GM23248 (cell line): ENCODE data around the gene NUDT4. TPM values are rescaled to one million over a fixed set of nuclear protein-coding genes. Genes with fewer than 3 reads are reported as not detected.

Experiments used
- DNase-seq: peaks from one replicate; pipeline ENCODE4 v3.0.0-alpha.2; 2015
- H2AFZ ChIP-seq: fragments of 200-600 bp; sonication (generic); 2 replicates; pipeline ENCODE4 v1.6.1; 2016; ENCODE audit warnings: antibody characterized with exemption
- H3F3A ChIP-seq: fragments of 200-600 bp; sonication (generic); 2 replicates; pipeline ENCODE4 v1.6.1; 2016; ENCODE audit warnings: mild to moderate bottlenecking, antibody characterized with exemption, mixed run types; ENCODE audit not compliant: insufficient read depth
- H3K27ac ChIP-seq: fragments of 200-600 bp; sonication (generic); 2 replicates; pipeline ENCODE4 v1.5.1; 2016; ENCODE audit warnings: mild to moderate bottlenecking
- H3K27me3 ChIP-seq: fragments of 200-600 bp; sonication (generic); replicated peaks from 2 replicates; pipeline ENCODE4 v1.6.1; 2016; ENCODE audit warnings: mild to moderate bottlenecking; ENCODE audit not compliant: insufficient read depth
- H3K36me3 ChIP-seq: fragments of 200-600 bp; sonication (generic); 2 replicates; pipeline ENCODE4 v1.6.1; 2016; ENCODE audit warnings: low read depth, mild to moderate bottlenecking
- H3K4me1 ChIP-seq: fragments of 200-600 bp; sonication (generic); 2 replicates; pipeline ENCODE4 v1.6.1; 2016; ENCODE audit warnings: mild to moderate bottlenecking; ENCODE audit not compliant: insufficient read depth
- H3K4me2 ChIP-seq: fragments of 200-600 bp; sonication (generic); one replicate; pipeline ENCODE4 v1.6.1; 2016; ENCODE audit warnings: mild to moderate bottlenecking; ENCODE audit not compliant: unreplicated experiment
- H3K4me3 ChIP-seq: fragments of 200-600 bp; sonication (generic); 2 replicates; pipeline ENCODE4 v1.5.1; 2016; ENCODE audit warnings: mild to moderate bottlenecking
- H3K79me2 ChIP-seq: fragments of 200-600 bp; sonication (generic); 2 replicates; pipeline ENCODE4 v1.6.1; 2016; ENCODE audit warnings: mild to moderate bottlenecking; ENCODE audit not compliant: insufficient read depth
- H3K9ac ChIP-seq: fragments of 200-600 bp; sonication (generic); 2 replicates; pipeline ENCODE4 v1.6.1; 2016; ENCODE audit warnings: mild to moderate bottlenecking
- H3K9me2 ChIP-seq: fragments of 200-600 bp; sonication (generic); 2 replicates; pipeline ENCODE4 v1.6.1; 2016; ENCODE audit warnings: mixed run types, mild to moderate bottlenecking, moderate library complexity; ENCODE audit not compliant: insufficient read depth
- H3K9me3 ChIP-seq: fragments of 200-600 bp; sonication (generic); one replicate; pipeline ENCODE4 v1.6.1; 2017; ENCODE audit warnings: low read depth
- H4K20me1 ChIP-seq: fragments of 200-600 bp; sonication (generic); 2 replicates; pipeline ENCODE4 v1.6.0; 2016; ENCODE audit not compliant: insufficient read depth
- EZH2 ChIP-seq: fragments of 200-600 bp; sonication (generic); IDR thresholded peaks from 2 replicates; pipeline ENCODE4 v1.6.1; 2018; ENCODE audit warnings: antibody characterized with exemption, mild to moderate bottlenecking; ENCODE audit not compliant: insufficient read depth, poor library complexity, severe bottlenecking
- EZH2phosphoT487 ChIP-seq: fragments of 200-600 bp; sonication (generic); IDR thresholded peaks from 2 replicates; pipeline ENCODE4 v1.6.1; 2018; ENCODE audit warnings: antibody characterized with exemption, moderate library complexity, mild to moderate bottlenecking, low read depth; ENCODE audit not compliant: insufficient read depth
- WGBS, 2 experiments: methylation state at CpG; one replicate each; pipeline ENCODE4 v1.1.6; 2015 to 2017; ENCODE audit warnings: low lambda C conversion rate in 2 of 2, low coverage in 1 of 2; ENCODE audit errors: missing lambda C conversion rate in 2 of 2; 5-methylcytosine and 5-hydroxymethylcytosine counted together
- in situ Hi-C: fragments of 300-500 bp; cut with MboI; formaldehyde crosslinking; loops from 2 replicates; pipeline ENCODE4 v1.15.0; 2020
- polyA plus RNA-seq: library from polyadenylated mRNA; unstranded; fragments of >200 nt; fragmentation: Nextera tagmentation; extraction: Ambion mirVana; gene quantifications from 2 replicates; pipeline ENCODE4 v1.2.1, GENCODE V29; 2016
- total RNA-seq: library from RNA; depleted of rRNA; stranded (reverse); fragments of >200 nt; shearing (Covaris generic); gene quantifications from 2 replicates; pipeline ENCODE4 v1.2.3, GENCODE V29; 2014

Gene NUDT4
- total and polyA plus RNA-seq, 2 experiments from 2014 or later, result 37.2 to 47.8 TPM

DNA sequence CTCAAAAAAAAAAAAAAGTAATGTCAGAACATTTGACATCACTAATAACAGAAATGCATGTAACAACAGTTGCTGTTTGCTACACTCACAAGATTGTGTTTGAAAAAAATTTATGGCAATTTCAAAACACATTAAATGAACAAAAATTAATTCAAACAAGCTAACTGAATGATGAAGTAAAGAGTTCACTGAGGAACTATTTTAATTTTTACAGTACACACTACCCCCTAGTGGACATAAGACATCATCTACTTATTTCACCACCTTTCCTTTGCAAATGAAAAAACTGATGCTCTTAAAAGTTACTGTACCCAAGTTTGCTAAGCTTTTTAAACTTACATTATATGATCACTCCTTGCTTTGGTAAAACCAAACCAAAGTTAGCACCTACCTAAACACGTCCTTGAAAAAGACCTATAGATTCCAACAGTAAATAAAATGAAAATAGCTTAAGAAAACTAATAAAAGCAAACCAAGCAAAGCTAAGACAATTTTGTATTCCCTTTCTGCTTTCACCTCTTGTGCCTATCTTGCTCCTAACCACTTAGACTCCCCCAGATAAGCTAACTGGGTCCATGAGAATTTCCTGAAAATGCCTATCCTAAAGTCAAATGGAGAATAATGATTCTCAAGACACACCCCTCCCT lies 41.8 kb downstream of the NUDT4 start:
- no peaks in the 10 kb centered on the region for H3K9me2 ChIP-seq
- H3K36me3 ChIP-seq, result no peaks in the 10 kb centered on the region
- peaks cover 7% of the 10 kb centered on the region; the same call in 1 of the 2 replicates for H4K20me1 ChIP-seq
- WGBS, 2 experiments, result 0 to 2% methylated on average over 1 of the region's 1 CpG
- 0 out of 2 replicates have a peak overlapping the region, but pooled peaks have one; percentile 0 for H3K27ac ChIP-seq
- H2AFZ ChIP-seq, result no peak overlapping the region
- in situ Hi-C loops, result no loop called here
- H3F3A ChIP-seq, result peaks cover 32% of the 10 kb centered on the region
- peaks cover 100% of the 10 kb centered on the region for H3K79me2 ChIP-seq
- TF ChIP-seq EZH2phosphoT487 (no peak), EZH2 (no peak)
- H3K27me3 ChIP-seq, result no peaks in the 10 kb centered on the region
- peak overlapping the region; percentile 46 for H3K4me3 ChIP-seq
- peaks cover 52% of the 10 kb centered on the region for H3K4me1 ChIP-seq
- H3K9me3 ChIP-seq, result no peaks in the 10 kb centered on the region
- H3K4me2 ChIP-seq, result peak overlapping the region; percentile 53
- peak overlapping the region; percentile 39 for H3K9ac ChIP-seq
- DNase-seq, result peak; percentile 75

DNA sequence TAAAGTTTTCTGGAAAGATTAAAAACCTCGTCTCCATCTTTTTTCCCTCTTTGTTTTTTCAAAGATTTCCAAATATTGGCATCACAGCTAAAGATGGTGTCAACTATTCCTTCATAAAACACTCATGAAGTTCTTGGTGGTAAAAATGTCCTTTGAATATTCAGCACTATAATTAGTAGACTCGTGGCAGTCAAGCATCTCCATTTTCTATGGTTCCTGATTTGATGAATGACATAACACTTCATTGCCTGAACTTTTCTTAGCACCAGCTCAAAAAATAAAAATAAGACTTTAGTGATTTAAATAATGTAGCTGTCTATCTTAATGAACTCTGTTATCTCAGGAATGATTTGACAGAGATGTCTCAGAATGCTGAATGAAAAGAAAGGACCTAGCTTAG lies 44.3 kb downstream of the NUDT4 start:
- H3K9me3 ChIP-seq, result no peaks in the 10 kb centered on the region
- no peak overlapping the region for H3K9ac ChIP-seq
- WGBS, 2 experiments, result 34 to 46% methylated on average over 2 of the region's 2 CpGs
- no peaks in the 10 kb centered on the region for H3K27me3 ChIP-seq
- H4K20me1 ChIP-seq, result peaks cover 17% of the 10 kb centered on the region; the same call in 1 of the 2 replicates
- no peaks in the 10 kb centered on the region for H3K36me3 ChIP-seq
- in situ Hi-C loops, result no loop called here
- H3K4me3 ChIP-seq, result no peak overlapping the region
- H2AFZ ChIP-seq, result no peak overlapping the region
- DNase-seq, result no peak
- H3K79me2 ChIP-seq, result peaks cover 100% of the 10 kb centered on the region
- H3K4me1 ChIP-seq, result peaks cover 45% of the 10 kb centered on the region
- H3K9me2 ChIP-seq, result no peaks in the 10 kb centered on the region
- H3K4me2 ChIP-seq, result no peak overlapping the region
- no peak overlapping the region for H3K27ac ChIP-seq
- H3F3A ChIP-seq, result peaks cover 13% of the 10 kb centered on the region
- TF ChIP-seq EZH2 (no peak), EZH2phosphoT487 (no peak)

- H3K4me1 ChIP-seq, result peaks cover 62% of the 10 kb centered on the region
- H3K4me2 ChIP-seq, result no peak overlapping the region
- H3K4me3 ChIP-seq, result no peak overlapping the region
- in situ Hi-C loops, result no loop called here
- no peaks in the 10 kb centered on the region for H3K36me3 ChIP-seq
- no peaks in the 10 kb centered on the region for H3K9me3 ChIP-seq
- H3K79me2 ChIP-seq, result peaks cover 100% of the 10 kb centered on the region
- WGBS, 2 experiments, result 57 to 65% methylated on average over 8 of the region's 8 CpGs
- no peak overlapping the region for H2AFZ ChIP-seq
- H3K9me2 ChIP-seq, result no peaks in the 10 kb centered on the region
- H3K27me3 ChIP-seq, result no peaks in the 10 kb centered on the region
- H3K27ac ChIP-seq, result no peak overlapping the region
- TF ChIP-seq EZH2phosphoT487, result no peak
- no peak for TF ChIP-seq EZH2
- DNase-seq, result no peak
- H3K9ac ChIP-seq, result no peak overlapping the region
- H3F3A ChIP-seq, result peaks cover 16% of the 10 kb centered on the region
- peaks cover 17% of the 10 kb centered on the region; the same call in 1 of the 2 replicates for H4K20me1 ChIP-seq
These were observed 48.1 kb downstream of the NUDT4 start for GRCh38 chr12:93425736-93426411.

DNA sequence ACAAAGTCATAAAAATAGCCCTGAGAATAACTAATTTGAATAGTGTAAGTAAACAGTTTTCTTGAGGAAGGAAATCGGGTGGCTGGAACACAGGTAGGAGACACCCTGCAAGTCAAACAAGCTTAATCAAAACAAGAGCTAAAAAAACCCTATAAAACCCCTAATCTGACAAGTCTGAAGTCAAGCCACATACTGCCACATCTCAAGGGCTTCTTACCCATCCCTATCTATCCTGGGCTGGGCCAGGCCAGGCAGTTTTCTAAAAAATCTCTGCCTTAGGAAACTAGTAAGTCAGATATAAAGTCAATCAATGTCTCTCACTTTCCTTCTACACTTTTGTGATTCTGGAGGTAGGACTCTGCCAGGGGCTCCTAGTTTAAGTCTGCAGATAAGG lies 48.7 kb downstream of the NUDT4 start:
- H4K20me1 ChIP-seq, result peaks cover 22% of the 10 kb centered on the region; the same call in 1 of the 2 replicates
- H3K36me3 ChIP-seq, result no peaks in the 10 kb centered on the region
- no peak overlapping the region for H3K4me3 ChIP-seq
- no peak for TF ChIP-seq EZH2phosphoT487
- TF ChIP-seq EZH2, result no peak
- in situ Hi-C loops, result no loop called here
- no peak overlapping the region for H2AFZ ChIP-seq
- H3K9ac ChIP-seq, result no peak overlapping the region
- H3K27ac ChIP-seq, result no peak overlapping the region
- H3K9me3 ChIP-seq, result no peaks in the 10 kb centered on the region
- peaks cover 16% of the 10 kb centered on the region for H3F3A ChIP-seq
- DNase-seq, result no peak
- peaks cover 100% of the 10 kb centered on the region for H3K79me2 ChIP-seq
- 44 to 54% methylated on average over 1 of the region's 1 CpG for WGBS, 2 experiments
- no peaks in the 10 kb centered on the region for H3K9me2 ChIP-seq
- no peak overlapping the region for H3K4me2 ChIP-seq
- H3K4me1 ChIP-seq, result peaks cover 62% of the 10 kb centered on the region
- no peaks in the 10 kb centered on the region for H3K27me3 ChIP-seq
